HG02884 (cell line): ENCODE measurements around the gene CASP10.

ENCODE experiments used
- ATAC-seq: cut with Tn5 transposase; IDR thresholded peaks from one replicate; pipeline ENCODE4 v1.9.1; 2021; ENCODE audit warnings: mild to moderate bottlenecking, moderate library complexity; ENCODE audit not compliant: unreplicated experiment

CASP10 gene

GRCh38 chr2:201195331-201195730 is 12.4 kb downstream of the CASP10 start:
- ATAC-seq: no peak

GRCh38 chr2:201196003-201196402 is 13.1 kb downstream of the CASP10 start:
- no peak for ATAC-seq

GRCh38 chr2:201196803-201197202 is 13.9 kb downstream of the CASP10 start:
- ATAC-seq: no peak

- ATAC-seq: no peak
Measured at GRCh38 chr2:201197781-201198180, 14.8 kb downstream of the CASP10 start.

GRCh38 chr2:201199847-201200246 is 16.9 kb downstream of the CASP10 start:
- ATAC-seq: no peak

GRCh38 chr2:201200345-201200744 is 17.4 kb downstream of the CASP10 start:
- ATAC-seq: no peak

- no peak for ATAC-seq
Measured at GRCh38 chr2:201201371-201201770, 18.4 kb downstream of the CASP10 start.

GRCh38 chr2:201203916-201204654 is 21.1 kb downstream of the CASP10 start:
- no peak for ATAC-seq

- ATAC-seq: no peak
Measured at GRCh38 chr2:201204655-201205514, 21.9 kb downstream of the CASP10 start.

- ATAC-seq: no peak
Measured at GRCh38 chr2:201205515-201205849, 22.5 kb downstream of the CASP10 start.

- peak; percentile 68 for ATAC-seq
Measured at GRCh38 chr2:201208563-201209252, 25.8 kb downstream of the CASP10 start.

GRCh38 chr2:201215963-201216362 is 33.0 kb downstream of the CASP10 start:
- no peak for ATAC-seq

GRCh38 chr2:201216918-201217317 is 34.0 kb downstream of the CASP10 start:
- no peak for ATAC-seq

- ATAC-seq: no peak
Measured at GRCh38 chr2:201218780-201219179, 35.8 kb downstream of the CASP10 start.

- no peak for ATAC-seq
Measured at GRCh38 chr2:201219328-201220096, 36.6 kb downstream of the CASP10 start.

- no peak for ATAC-seq
Measured at GRCh38 chr2:201220102-201220570, 37.2 kb downstream of the CASP10 start.

GRCh38 chr2:201223089-201224073 is 40.4 kb downstream of the CASP10 start:
- peak; percentile 91 for ATAC-seq

- no peak for ATAC-seq
Measured at GRCh38 chr2:201228271-201228911, 45.5 kb downstream of the CASP10 start.

- no peak for ATAC-seq
Measured at GRCh38 chr2:201228912-201229290, 46.0 kb downstream of the CASP10 start.
